H1 (cell line): ENCODE results near the gene C19orf73. TPM values are rescaled to one million over a fixed set of nuclear protein-coding genes. Genes with fewer than 3 reads are reported as not detected.

Source experiments
- CTCF ChIA-PET: fragments of 300-600 bp; sonication (Branson Sonifier 250); formaldehyde crosslinking; loops from one replicate; lab custom pipeline; 2021; ENCODE audit not compliant: partially characterized antibody; lab: Charles Lee
- POLR2A ChIA-PET: fragments of 300-600 bp; sonication (Branson Sonifier 250); formaldehyde crosslinking; loops from one replicate; lab custom pipeline; 2021; ENCODE audit warnings: inconsistent platforms; ENCODE audit not compliant: partially characterized antibody; lab: Charles Lee
- DNase-seq, 2 experiments: peaks; one replicate each; pipeline versions ENCODE4 v3.0.0 to v3.0.0-alpha.2; 2010 to 2022; ENCODE audit warnings: low spot score in 2 of 2, low read depth in 1 of 2, mixed read lengths in 1 of 2
- FAIRE-seq: peaks from 2 replicates; lab custom pipeline; 2011; peaks lifted over from hg19 to GRCh38; lab: Jason Lieb, UNC
- H2AFZ ChIP-seq: 2 replicates; pipeline ENCODE4 v1.8.1; 2012; ENCODE audit warnings: low read length, inconsistent platforms
- H2AK5ac ChIP-seq: 2 replicates; pipeline ENCODE4 v1.6.1; 2013; ENCODE audit warnings: low read depth, low read length
- H2BK120ac ChIP-seq: replicated peaks from 2 replicates; pipeline ENCODE3; 2013; ENCODE audit warnings: low read depth, low read length, inconsistent platforms
- H2BK12ac ChIP-seq: 2 replicates; pipeline ENCODE4 v1.6.1; 2013; ENCODE audit warnings: low read depth, low read length
- H2BK15ac ChIP-seq: 2 replicates; pipeline ENCODE4 v1.6.1; 2013; ENCODE audit warnings: low read length
- H2BK20ac ChIP-seq: 2 replicates; pipeline ENCODE4 v1.6.1; 2013; ENCODE audit warnings: low read length
- H2BK5ac ChIP-seq: 2 replicates; pipeline ENCODE4 v1.6.1; 2013; ENCODE audit warnings: low read depth, low read length
- H3K14ac ChIP-seq: 2 replicates; pipeline ENCODE4 v1.6.1; 2013; ENCODE audit warnings: inconsistent platforms; ENCODE audit not compliant: insufficient read length
- H3K18ac ChIP-seq: 2 replicates; pipeline ENCODE4 v1.6.1; 2013; ENCODE audit warnings: low read length; ENCODE audit errors: extremely low read depth
- H3K23ac ChIP-seq: 2 replicates; pipeline ENCODE4 v1.6.1; 2013; ENCODE audit warnings: inconsistent platforms; ENCODE audit not compliant: insufficient read length
- H3K23me2 ChIP-seq: 2 replicates; pipeline ENCODE4 v1.6.1; 2013; ENCODE audit warnings: low read depth, low read length
- H3K27ac ChIP-seq: 2 replicates; pipeline ENCODE4 v1.6.1; 2011; ENCODE audit warnings: low read depth, low read length, inconsistent platforms
- H3K27me3 ChIP-seq, 4 experiments: replicated peaks in 1 of 4; 1 replicate in 1 of 4; 2 replicates in 3 of 4; pipeline versions ENCODE4 v1.6.1 to v1.8.1; 2011 to 2013; ENCODE audit warnings: low read length in 3 of 4, mild to moderate bottlenecking in 3 of 4, inconsistent platforms in 2 of 4, mixed read lengths in 2 of 4, moderate library complexity in 1 of 4; ENCODE audit not compliant: control insufficient read depth in 3 of 4, insufficient read depth in 3 of 4; ENCODE audit errors: extremely low read depth in 1 of 4
- H3K36me3 ChIP-seq, 4 experiments: 2 replicates each; pipeline versions ENCODE4 v1.6.1 to v1.8.1; 2011 to 2013; ENCODE audit warnings: mild to moderate bottlenecking in 4 of 4, low read length in 3 of 4, moderate library complexity in 2 of 4, control low read depth in 1 of 4, inconsistent platforms in 1 of 4; ENCODE audit not compliant: insufficient read depth in 4 of 4, control insufficient read depth in 2 of 4
- H3K4ac ChIP-seq: replicated peaks from 2 replicates; pipeline ENCODE3; 2013; ENCODE audit warnings: low read length, low read depth, mixed read lengths, inconsistent platforms; ENCODE audit not compliant: insufficient read length
- H3K4me1 ChIP-seq, 4 experiments: replicated peaks in 1 of 4; 1 replicate in 1 of 4; 2 replicates in 3 of 4; pipeline versions ENCODE4 v1.6.1 to v1.8.1; 2011 to 2013; ENCODE audit warnings: low read length in 3 of 4, inconsistent platforms in 2 of 4, mixed read lengths in 1 of 4; ENCODE audit not compliant: insufficient read depth in 4 of 4, control insufficient read depth in 3 of 4
- H3K4me2 ChIP-seq, 2 experiments: 2 replicates each; pipeline versions ENCODE4 v1.6.1 to v1.8.1; 2011 to 2013; ENCODE audit warnings: low read depth in 2 of 2, low read length in 2 of 2, control low read depth in 1 of 2, inconsistent platforms in 1 of 2, mild to moderate bottlenecking in 1 of 2; ENCODE audit not compliant: insufficient read depth in 1 of 2
- H3K4me3 ChIP-seq, 4 experiments: fragments of 200-600, 300-600 bp in 1 of 4; sonication (generic), shearing (Covaris generic), sonication (Bioruptor Twin) in 1 of 4; 2 replicates each; pipeline versions ENCODE4 v1.5.1 to v1.8.1; 2011 to 2016; ENCODE audit warnings: low read length in 4 of 4, low read depth in 3 of 4, control low read depth in 2 of 4, inconsistent platforms in 2 of 4, mild to moderate bottlenecking in 2 of 4, mixed read lengths in 1 of 4, moderate library complexity in 1 of 4; ENCODE audit not compliant: insufficient read depth in 2 of 4; ENCODE audit errors: extremely low read depth in 1 of 4
- H3K56ac ChIP-seq: replicated peaks from 2 replicates; pipeline ENCODE3; 2013; ENCODE audit warnings: low read depth, mild to moderate bottlenecking, mixed read lengths, low read length, inconsistent platforms; ENCODE audit not compliant: insufficient read length
- H3K79me1 ChIP-seq: 2 replicates; pipeline ENCODE4 v1.6.1; 2013; ENCODE audit warnings: low read depth, low read length, control low read depth
- H3K79me2 ChIP-seq, 2 experiments: 2 replicates each; pipeline versions ENCODE4 v1.6.1 to v1.8.1; 2012 to 2013; ENCODE audit warnings: low read length in 2 of 2, mild to moderate bottlenecking in 2 of 2, inconsistent platforms in 1 of 2; ENCODE audit not compliant: insufficient read depth in 2 of 2, control insufficient read depth in 1 of 2
- H3K9ac ChIP-seq, 4 experiments: replicated peaks in 1 of 4; 1 replicate in 1 of 4; 2 replicates in 3 of 4; pipeline versions ENCODE4 v1.6.1 to v1.8.1; 2011 to 2013; ENCODE audit warnings: low read depth in 3 of 4, low read length in 3 of 4, control low read depth in 2 of 4, mild to moderate bottlenecking in 2 of 4, moderate library complexity in 2 of 4, inconsistent platforms in 1 of 4; ENCODE audit errors: extremely low read depth in 1 of 4
- H3K9me3 ChIP-seq, 2 experiments: 2 replicates each; pipeline versions ENCODE4 v1.6.1 to v1.8.1; 2012 to 2013; ENCODE audit warnings: mild to moderate bottlenecking in 2 of 2, moderate library complexity in 2 of 2, control low read depth in 1 of 2, inconsistent platforms in 1 of 2, low read depth in 1 of 2, low read length in 1 of 2, mixed read lengths in 1 of 2; ENCODE audit not compliant: insufficient read depth in 2 of 2
- H4K20me1 ChIP-seq, 2 experiments: replicated peaks in 1 of 2; 2 replicates each; pipeline versions ENCODE3 to v1.8.1; 2011 to 2013; ENCODE audit warnings: inconsistent platforms in 2 of 2, low read length in 2 of 2, mild to moderate bottlenecking in 1 of 2; ENCODE audit not compliant: insufficient read depth in 2 of 2, control insufficient read depth in 1 of 2
- H4K5ac ChIP-seq: 2 replicates; pipeline ENCODE4 v1.6.1; 2013; ENCODE audit warnings: low read length, low read depth, mixed read lengths, inconsistent platforms; ENCODE audit not compliant: insufficient read length
- H4K8ac ChIP-seq: 2 replicates; pipeline ENCODE4 v1.8.0; 2013; ENCODE audit warnings: mild to moderate bottlenecking, moderate library complexity, low read length, inconsistent platforms; ENCODE audit not compliant: insufficient read depth; ENCODE audit errors: extremely low read depth
- H4K91ac ChIP-seq: replicated peaks from 2 replicates; pipeline ENCODE3; 2013; ENCODE audit warnings: low read length, mixed read lengths, inconsistent platforms; ENCODE audit not compliant: insufficient read length
- CREB1 ChIP-seq: IDR thresholded peaks from 2 replicates; pipeline ENCODE4 v1.6.1; 2012; ENCODE audit warnings: inconsistent platforms
- EGR1 ChIP-seq: IDR thresholded peaks from 2 replicates; pipeline ENCODE4 v1.6.1; 2011; ENCODE audit warnings: low read depth, low read length, borderline replicate concordance
- KDM5A ChIP-seq: fragments of 200-600 bp; IDR thresholded peaks from 2 replicates; pipeline ENCODE4 v1.7.1; 2012; ENCODE audit warnings: mild to moderate bottlenecking, low read length, inconsistent platforms, mixed read lengths
- PHF8 ChIP-seq: fragments of 200-600 bp; sonication (generic); conservative IDR thresholded peaks from 2 replicates; pipeline ENCODE4 v1.7.1; 2012; ENCODE audit warnings: low read depth, mild to moderate bottlenecking, inconsistent platforms, low read length, moderate library complexity
- RFX5 ChIP-seq: IDR thresholded peaks from 2 replicates; pipeline ENCODE4 v1.6.1; 2011; ENCODE audit warnings: low read depth, low read length, improper control_type of control experiment, borderline replicate concordance
- SAP30 ChIP-seq: fragments of 300-600 bp; sonication (generic); IDR thresholded peaks from 2 replicates; pipeline ENCODE4 v1.7.1; 2012; ENCODE audit warnings: low read length, moderate library complexity, mild to moderate bottlenecking, inconsistent platforms; ENCODE audit not compliant: insufficient read depth, insufficient replicate concordance
- SIN3A ChIP-seq, 2 experiments: IDR thresholded peaks in 1 of 2; conservative IDR thresholded peaks in 1 of 2; 2 replicates each; pipeline ENCODE4 v1.6.1; 2011 to 2012; ENCODE audit warnings: low read length in 2 of 2, improper control_type of control experiment in 1 of 2, low read depth in 1 of 2, mild to moderate bottlenecking in 1 of 2
- SP2 ChIP-seq: IDR thresholded peaks from 2 replicates; pipeline ENCODE4 v1.6.1; 2012; ENCODE audit warnings: mild to moderate bottlenecking, low read length, inconsistent platforms
- SP4 ChIP-seq: IDR thresholded peaks from 2 replicates; pipeline ENCODE4 v1.6.1; 2012; ENCODE audit warnings: low read length, inconsistent platforms
- SRF ChIP-seq: IDR thresholded peaks from 2 replicates; pipeline ENCODE4 v1.6.1; 2011; ENCODE audit warnings: mild to moderate bottlenecking, low read depth, low read length, moderate library complexity
- SUZ12 ChIP-seq: fragments of 200-600 bp; sonication (generic); IDR thresholded peaks from 2 replicates; pipeline ENCODE4 v1.6.1; 2012; ENCODE audit warnings: mild to moderate bottlenecking, inconsistent platforms, low read length, moderate library complexity, mixed read lengths
- TCF12 ChIP-seq: IDR thresholded peaks from 2 replicates; pipeline ENCODE4 v1.6.1; 2011; ENCODE audit warnings: low read depth, mild to moderate bottlenecking, low read length
- TEAD4 ChIP-seq: IDR thresholded peaks from 2 replicates; pipeline ENCODE4 v1.6.1; 2012; ENCODE audit warnings: low read depth, low read length, inconsistent platforms, mixed read lengths
- YY1 ChIP-seq: IDR thresholded peaks from 2 replicates; pipeline ENCODE4 v1.6.1; 2011; ENCODE audit warnings: low read depth, mild to moderate bottlenecking, low read length
- WGBS, 2 experiments: shearing (Covaris generic) in 1 of 2; methylation state at CpG; one replicate each; pipeline versions ENCODE4 v1.1.6 to v1.1.7; 2013 to 2015; ENCODE audit warnings: low lambda C conversion rate in 2 of 2, mixed read lengths in 2 of 2, inconsistent platforms in 1 of 2, low coverage in 1 of 2, missing lambda C conversion rate in 1 of 2; ENCODE audit not compliant: insufficient replicate concordance in 2 of 2, insufficient coverage in 1 of 2, insufficient read length in 1 of 2; ENCODE audit errors: extremely low coverage in 1 of 2, missing lambda C conversion rate in 1 of 2; 5-methylcytosine and 5-hydroxymethylcytosine counted together
- polyA plus RNA-seq, 7 experiments: library from polyadenylated mRNA; depleted of rRNA in 3 of 7; stranded (reverse) in 5 of 7; unstranded in 2 of 7; fragments of >200 nt in 5 of 7; fragments of 200-250 nt in 2 of 7; gene quantifications; 1 replicate in 5 of 7; 2 replicates in 1 of 7; 4 replicates in 1 of 7; pipeline versions ENCODE4 v1.2.1 to v1.2.3, GENCODE V29; 2011 to 2013; ENCODE audit warnings: missing spikeins in 2 of 7, mixed read lengths in 2 of 7
- total RNA-seq: library from RNA; stranded (reverse); fragmentation: NEBNext Ultra II Directional; extraction: Animal tissue kit (Norgen Biotek cat#: 25700); gene quantifications from 2 replicates; pipeline ENCODE4 v1.2.1, GENCODE V29; 2021

The C19orf73 gene
- total and polyA plus RNA-seq, 2 of the 8 experiments (the other 6 are each of a cell fraction or from before 2014, with no cell fraction given) = 2.5 to 4.6 TPM

DNA sequence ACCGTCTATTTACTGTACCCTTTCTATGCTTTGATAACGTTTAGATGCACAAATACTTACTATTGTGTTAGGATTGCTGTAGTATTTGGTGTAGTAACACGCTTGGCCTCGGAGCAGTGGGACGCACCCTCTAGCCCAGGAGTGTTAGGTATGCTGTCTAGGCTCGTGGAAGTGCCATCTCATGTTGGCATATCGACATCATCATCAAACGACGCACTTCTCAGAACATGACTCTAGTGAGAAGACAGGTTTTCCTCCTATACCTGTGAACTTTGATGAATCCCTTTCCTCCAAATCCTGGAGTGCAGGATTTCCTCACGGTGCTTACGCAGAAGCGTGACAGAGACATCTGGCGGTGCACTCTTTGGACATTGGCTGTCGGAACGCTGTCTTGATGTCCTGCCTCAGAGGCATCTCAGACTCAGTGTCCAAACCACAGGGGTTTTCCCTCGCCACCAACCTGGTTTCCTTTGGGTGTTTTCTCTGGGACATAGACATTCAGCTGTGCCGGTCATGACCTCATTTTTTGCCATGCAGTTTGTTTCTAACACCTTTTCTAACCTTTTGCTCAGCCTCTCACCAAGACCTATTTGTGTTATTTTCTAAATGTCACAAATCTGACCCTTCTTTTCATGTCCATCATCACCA lies 27.4 kb downstream of the C19orf73 start:
- FAIRE-seq (no peak), DNase-seq (no peak)
- Histone ChIP-seq H2BK20ac (no peak overlapping the region), H3K9ac (no peak overlapping the region), H3K79me1 (peaks cover 19% of the 10 kb centered on the region), H3K14ac (no peak overlapping the region), H2BK12ac (no peak overlapping the region), H3K56ac (no peak overlapping the region), H4K91ac (no peak overlapping the region), H2BK5ac (no peak overlapping the region), H2AFZ (no peak overlapping the region), H3K4me2 (no peak overlapping the region), H3K23me2 (no peaks in the 10 kb centered on the region), H3K27me3 (no peaks in the 10 kb centered on the region), H2BK120ac (no peak overlapping the region), H3K27ac (no peak overlapping the region), H2AK5ac (no peak overlapping the region), H4K5ac (no peak overlapping the region), H3K18ac (no peak overlapping the region), H3K9me3 (no peaks in the 10 kb centered on the region), H3K36me3 (peaks cover 34 to 76% (median 52%) of the 10 kb centered on the region in 4 experiments), H3K4me1 (peaks cover under 1 to 2% (median under 1%) of the 10 kb centered on the region in 4 experiments), H4K8ac (no peak overlapping the region), H3K4ac (no peak overlapping the region), H4K20me1 (peaks cover 30 to 42% of the 10 kb centered on the region in 2 experiments), H3K23ac (no peak overlapping the region), H3K4me3 (no peak overlapping the region), H2BK15ac (no peak overlapping the region), H3K79me2 (peaks cover 25 to 66% of the 10 kb centered on the region in 2 experiments)
- CTCF ChIA-PET = interaction anchor here (0.7 to 1.6 kb wide), 2 partner anchors 18 to 55 kb away, joined by 4 to 5 read pairs; no protein-coding TSS in a partner anchor
- 93% methylated on average over 17 of the region's 17 CpGs; no CpG with 5 or more reads in 1 of the 2 experiments for WGBS, 2 experiments
- POLR2A ChIA-PET = interaction anchor here (0.6 to 10.1 kb wide), 4 partner anchors 15 to 50 kb away, joined by 3 to 67 read pairs (median 4); partner anchors contain the start of gene LIN7B
- TF ChIP-seq SIN3A (conservative IDR thresholded peaks at IDR 0.05 in 1 of 2, IDR thresholded peaks at IDR 0.05 in 1 of 2; ENCODE audit: low read depth in 1 of 2, low read length in 2 of 2) (no peak), EGR1 (no peak), CREB1 (no peak), PHF8 (no peak), YY1 (no peak), RFX5 (no peak), SP4 (no peak), KDM5A (no peak), SAP30 (no peak), TCF12 (no peak), SUZ12 (no peak), SRF (no peak), SP2 (no peak), TEAD4 (no peak)
